Right lobe of liver (tissue), 6 donors: Measurements from ENCODE around the gene GRSF1. TPM values are rescaled to one million over a fixed set of nuclear protein-coding genes. Genes with fewer than 3 reads are reported as not detected.

ENCODE experiments used
- ATAC-seq, 4 donors: fragments of 200-7000 bp; cut with Tn5 transposase; one replicate each; pipeline ENCODE4 v1.9.1; 2020; ENCODE audit warnings: mild to moderate bottlenecking in 4 of 4, moderate library complexity in 4 of 4
- DNase-seq, 3 donors: peaks; one replicate each; pipeline ENCODE4 v3.0.0-alpha.2; 2020
- H3K27ac ChIP-seq, 3 donors: fragments of 200-600 bp; one replicate each; pipeline ENCODE4 v1.8.0; 2022
- H3K27me3 ChIP-seq, 2 donors: fragments of 200-600 bp; one replicate each; pipeline ENCODE4 v1.8.0; 2022
- H3K36me3 ChIP-seq, 4 donors: fragments of 200-600 bp; sonication (generic) in 1 of 4; one replicate each; pipeline versions ENCODE4 v1.5.1 to v1.8.0; 2017 to 2022; ENCODE audit warnings: control low read depth in 1 of 4
- H3K4me1 ChIP-seq, 4 donors: fragments of 200-600 bp; sonication (generic) in 1 of 4; one replicate each; pipeline versions ENCODE4 v1.5.1 to v1.8.0; 2017 to 2022; ENCODE audit warnings: control low read depth in 1 of 4
- H3K4me3 ChIP-seq, 3 donors: fragments of 200-600 bp; one replicate each; pipeline ENCODE4 v1.8.0; 2022
- H3K9me3 ChIP-seq, 4 donors: fragments of 200-600 bp; sonication (generic) in 1 of 4; one replicate each; pipeline versions ENCODE4 v1.5.1 to v1.8.0; 2017 to 2022; ENCODE audit warnings: control low read depth in 1 of 4
- CTCF ChIP-seq, 4 donors: fragments of 200-600 bp in 3 of 4; fragments of 450-650 bp in 1 of 4; IDR thresholded peaks; one replicate each; pipeline versions ENCODE4 v1.5.1 to v1.8.0; 2016 to 2022; ENCODE audit warnings: antibody characterized with exemption in 4 of 4, mild to moderate bottlenecking in 2 of 4
- POLR2A ChIP-seq: fragments of 450-650 bp; IDR thresholded peaks from one replicate; pipeline ENCODE4 v1.6.1; 2017; ENCODE audit warnings: antibody characterized with exemption, mild to moderate bottlenecking
- WGBS: methylation state at CpG from one replicate; pipeline ENCODE4 v1.1.6; 2018; ENCODE audit warnings: low coverage, low lambda C conversion rate; ENCODE audit not compliant: insufficient coverage; ENCODE audit errors: missing lambda C conversion rate; 5-methylcytosine and 5-hydroxymethylcytosine counted together
- intact Hi-C, 2 donors: fragments of 100-400 bp; cut with DNase I; formaldehyde crosslinking; loops; one replicate each; pipeline versions ENCODE4 v1.11.2 to v1.14.1; 2022
- total RNA-seq, 6 experiments: library from RNA; depleted of rRNA in 2 of 6; stranded (reverse); fragments of >200 nt in 2 of 6; fragmentation: NEBNext Ultra II Directional in 3 of 6; extraction: Animal tissue kit (Norgen Biotek cat#: 25700) in 3 of 6; gene quantifications; one replicate each; pipeline versions ENCODE4 v1.1.0 to v1.2.4, GENCODE V29; 2016 to 2023
- donor health status: DM: no; HTN: yes; CAD: no.
- donor health status: DM: no; HTN: no; CAD: no.
- donor health status: DM: no; HTN: no; CAD: no.
- donor health status: DM: no; HTN: yes; CAD: no.
- donor health status: DM: no; HTN: yes; CAD: no.

GRSF1 gene
- total RNA-seq, 6 experiments from 2014 or later: 26.8 to 42.2 (median 34.2) TPM

- no peaks in the 10 kb centered on the region for H3K4me1 ChIP-seq
- H3K36me3 ChIP-seq: no peaks in the 10 kb centered on the region
- no peak overlapping the region for H3K27ac ChIP-seq
- WGBS: 68% methylated on average over 15 of the region's 19 CpGs
- ATAC-seq: no peak
- H3K9me3 ChIP-seq: no peaks in the 10 kb centered on the region
- TF ChIP-seq CTCF (IDR thresholded peaks at IDR 0.05) (no peak), POLR2A (no peak)
- no peaks in the 10 kb centered on the region for H3K27me3 ChIP-seq
- no peak for DNase-seq
- H3K4me3 ChIP-seq: no peak overlapping the region
- intact Hi-C loops: no loop called here
Observed at GRCh38 chr4:70874268-70875156, 34.8 kb upstream of the GRSF1 start.

GRCh38 chr4:70873216-70873615 is 33.5 kb upstream of the GRSF1 start:
- intact Hi-C loops: no loop called here
- ATAC-seq: no peak

GRCh38 chr4:70868778-70869177 is 29.1 kb upstream of the GRSF1 start:
- Histone ChIP-seq H3K36me3 (no peaks in the 10 kb centered on the region), H3K4me3 (no peak overlapping the region), H3K27me3 (no peaks in the 10 kb centered on the region), H3K9me3 (no peaks in the 10 kb centered on the region), H3K4me1 (no peaks in the 10 kb centered on the region), H3K27ac (no peak overlapping the region)
- TF ChIP-seq CTCF (IDR thresholded peaks at IDR 0.05) (no peak), POLR2A (no peak)
- no peak for ATAC-seq
- DNase-seq: no peak
- intact Hi-C loops: no loop called here

More at GRCh38 chr4:70873216-70873615, 33.5 kb upstream of the GRSF1 start:
- H3K4me1 ChIP-seq: no peaks in the 10 kb centered on the region
- no peak for DNase-seq
- no peak overlapping the region for H3K4me3 ChIP-seq
- no peak overlapping the region for H3K27ac ChIP-seq
- H3K27me3 ChIP-seq: no peaks in the 10 kb centered on the region
- no peaks in the 10 kb centered on the region for H3K36me3 ChIP-seq
- TF ChIP-seq POLR2A (no peak), CTCF (IDR thresholded peaks at IDR 0.05) (no peak)
- WGBS: 86% methylated on average over 3 of the region's 3 CpGs
- H3K9me3 ChIP-seq: no peaks in the 10 kb centered on the region

- WGBS: 33% methylated on average over 4 of the region's 6 CpGs
- TF ChIP-seq CTCF (IDR thresholded peaks at IDR 0.05): no peak
- no peak for TF ChIP-seq POLR2A
- no peaks in the 10 kb centered on the region for H3K27me3 ChIP-seq
- no peaks in the 10 kb centered on the region for H3K9me3 ChIP-seq
- ATAC-seq: no peak
- no peaks in the 10 kb centered on the region for H3K4me1 ChIP-seq
- no peaks in the 10 kb centered on the region for H3K36me3 ChIP-seq
- intact Hi-C loops: no loop called here
- no peak overlapping the region for H3K27ac ChIP-seq
- DNase-seq: no peak
- H3K4me3 ChIP-seq: no peak overlapping the region
Observed at GRCh38 chr4:70863099-70863790, 23.6 kb upstream of the GRSF1 start.
